T-helper 1 cell treated with Interleukin-12 subunit alpha and Interleukin-12 subunit beta and Interleukin-4 antibody, amounts not matched to agents 30 μg/mL and 1 μg/mL, for 36 hours (primary cell): Measurements from ENCODE around the gene SERPING1.
A peak's percentile ranks its signal among the peaks of the same experiment; 100 is the strongest.
"Not testable (repeated sequence)": the region's sequence is repeated elsewhere in the genome, so short reads cannot be mapped to it uniquely, and the experiment has no call there.

ENCODE experiments used
- H3K27ac Mint-ChIP-seq: one replicate; pipeline ENCODE4 v1.8.0; 2021; ENCODE audit warnings: mild to moderate bottlenecking, mixed read lengths
- H3K27me3 Mint-ChIP-seq: one replicate; pipeline ENCODE4 v1.8.0; 2021; ENCODE audit warnings: low read depth, mixed read lengths
- H3K36me3 Mint-ChIP-seq: one replicate; pipeline ENCODE4 v1.8.0; 2021; ENCODE audit warnings: low read depth, mixed read lengths
- H3K4me1 Mint-ChIP-seq: one replicate; pipeline ENCODE4 v1.8.0; 2021; ENCODE audit warnings: low read depth, mixed read lengths
- H3K4me3 Mint-ChIP-seq: one replicate; pipeline ENCODE4 v1.8.0; 2021; ENCODE audit warnings: mild to moderate bottlenecking, moderate library complexity, mixed read lengths
- H3K9me3 Mint-ChIP-seq: one replicate; pipeline ENCODE4 v1.8.0; 2021; ENCODE audit warnings: mixed read lengths

Gene SERPING1

GRCh38 chr11:57649826-57650738 lies 52.6 kb downstream of the SERPING1 start, which contains the start of gene YPEL4:
TSS of gene YPEL4 (minus strand) at chr11:57649912. CDS start at chr11:57647107, 2,805 bp downstream.
- peaks cover 44% of the 10 kb centered on the region for H3K27me3 Mint-ChIP-seq
- H3K4me1 Mint-ChIP-seq = peaks cover 46% of the 10 kb centered on the region
- peak within 1 kb of the TSS; percentile 79 for H3K27ac Mint-ChIP-seq
- peak within 1 kb of the TSS; percentile 88 for H3K4me3 Mint-ChIP-seq
- peaks cover 5% of the 10 kb centered on the region for H3K36me3 Mint-ChIP-seq
- H3K9me3 Mint-ChIP-seq = no peaks in the 10 kb centered on the region

- Mint-ChIP-seq H3K4me1 (peaks cover 46% of the 10 kb centered on the region), H3K27ac (no peak overlapping the region)
Observed at GRCh38 chr11:57650739-57651090, 53.2 kb downstream of the SERPING1 start.

GRCh38 chr11:57651408-57651807 lies 53.9 kb downstream of the SERPING1 start:
- H3K27me3 Mint-ChIP-seq = peaks cover 33% of the 10 kb centered on the region
- peaks cover 4% of the 10 kb centered on the region for H3K36me3 Mint-ChIP-seq
- no peak overlapping the region for H3K4me3 Mint-ChIP-seq
- H3K27ac Mint-ChIP-seq = no peak overlapping the region
- peaks cover 42% of the 10 kb centered on the region for H3K4me1 Mint-ChIP-seq
- no peaks in the 10 kb centered on the region for H3K9me3 Mint-ChIP-seq

More at GRCh38 chr11:57650739-57651090, 53.2 kb downstream of the SERPING1 start:
- Mint-ChIP-seq H3K36me3 (peaks cover 5% of the 10 kb centered on the region), H3K9me3 (no peaks in the 10 kb centered on the region), H3K27me3 (peaks cover 40% of the 10 kb centered on the region), H3K4me3 (no peak overlapping the region)

GRCh38 chr11:57652230-57652629 lies 54.7 kb downstream of the SERPING1 start:
- not testable (repeated sequence) for H3K27ac Mint-ChIP-seq, H3K36me3 Mint-ChIP-seq, H3K4me3 Mint-ChIP-seq, H3K9me3 Mint-ChIP-seq
- Mint-ChIP-seq H3K27me3 (peaks cover 25% of the 10 kb centered on the region), H3K4me1 (peaks cover 41% of the 10 kb centered on the region)

GRCh38 chr11:57652662-57653061 lies 55.2 kb downstream of the SERPING1 start:
- Mint-ChIP-seq H3K27ac (no peak overlapping the region), H3K36me3 (peaks cover 2% of the 10 kb centered on the region), H3K27me3 (peaks cover 21% of the 10 kb centered on the region), H3K9me3 (no peaks in the 10 kb centered on the region), H3K4me1 (peaks cover 41% of the 10 kb centered on the region), H3K4me3 (no peak overlapping the region)

GRCh38 chr11:57653163-57653562 lies 55.7 kb downstream of the SERPING1 start:
- Mint-ChIP-seq H3K27ac (no peak overlapping the region), H3K36me3 (peaks cover 2% of the 10 kb centered on the region), H3K4me3 (no peak overlapping the region), H3K4me1 (peaks cover 38% of the 10 kb centered on the region), H3K27me3 (peaks cover 16% of the 10 kb centered on the region), H3K9me3 (no peaks in the 10 kb centered on the region)

GRCh38 chr11:57656885-57657193 lies 59.4 kb downstream of the SERPING1 start:
- Mint-ChIP-seq H3K9me3 (no peaks in the 10 kb centered on the region), H3K4me1 (peaks cover 28% of the 10 kb centered on the region), H3K27ac (peak overlapping the region; percentile 12), H3K36me3 (peaks cover 20% of the 10 kb centered on the region), H3K27me3 (no peaks in the 10 kb centered on the region), H3K4me3 (peak overlapping the region; percentile 32)

- Mint-ChIP-seq H3K4me3 (peak within 1 kb of the TSS; percentile 94), H3K27ac (peak within 1 kb of the TSS; percentile 88), H3K27me3 (no peaks in the 10 kb centered on the region), H3K9me3 (no peaks in the 10 kb centered on the region), H3K36me3 (peaks cover 24% of the 10 kb centered on the region), H3K4me1 (peaks cover 31% of the 10 kb centered on the region)
Observed at GRCh38 chr11:57657194-57658022, 59.9 kb downstream of the SERPING1 start, which contains the start of gene CLP1. TSS of gene CLP1 (plus strand) at chr11:57657762. CDS start at chr11:57659477, 1,715 bp downstream.

- peaks cover 29% of the 10 kb centered on the region for H3K36me3 Mint-ChIP-seq
- H3K27ac Mint-ChIP-seq = peak overlapping the region; percentile 88
- peaks cover 32% of the 10 kb centered on the region for H3K4me1 Mint-ChIP-seq
- peak overlapping the region; percentile 94 for H3K4me3 Mint-ChIP-seq
- H3K27me3 Mint-ChIP-seq = no peaks in the 10 kb centered on the region
- H3K9me3 Mint-ChIP-seq = no peaks in the 10 kb centered on the region
Observed at GRCh38 chr11:57658023-57658361, 60.5 kb downstream of the SERPING1 start.

- H3K27me3 Mint-ChIP-seq = no peaks in the 10 kb centered on the region
- no peaks in the 10 kb centered on the region for H3K9me3 Mint-ChIP-seq
- H3K4me3 Mint-ChIP-seq = no peak overlapping the region
- H3K27ac Mint-ChIP-seq = no peak overlapping the region
- peaks cover 29% of the 10 kb centered on the region for H3K36me3 Mint-ChIP-seq
- H3K4me1 Mint-ChIP-seq = peaks cover 29% of the 10 kb centered on the region
Observed at GRCh38 chr11:57659669-57660068, 62.2 kb downstream of the SERPING1 start.

GRCh38 chr11:57662893-57663292 lies 65.4 kb downstream of the SERPING1 start:
- Mint-ChIP-seq H3K4me1 (peaks cover 30% of the 10 kb centered on the region), H3K4me3 (no peak overlapping the region), H3K27ac (no peak overlapping the region), H3K9me3 (no peaks in the 10 kb centered on the region), H3K27me3 (peaks cover 4% of the 10 kb centered on the region), H3K36me3 (peaks cover 27% of the 10 kb centered on the region)

GRCh38 chr11:57663975-57664374 lies 66.5 kb downstream of the SERPING1 start:
- Mint-ChIP-seq H3K4me1 (peaks cover 28% of the 10 kb centered on the region), H3K4me3 (no peak overlapping the region), H3K9me3 (no peaks in the 10 kb centered on the region), H3K27me3 (peaks cover 4% of the 10 kb centered on the region), H3K36me3 (peaks cover 28% of the 10 kb centered on the region), H3K27ac (no peak overlapping the region)
